ENCODE data around the gene SLC17A9.
A peak's percentile ranks its signal among the peaks of the same experiment; 100 is the strongest.
"Not testable (repeated sequence)": the region's sequence is repeated elsewhere in the genome, so short reads cannot be mapped to it uniquely, and the experiment has no call there.

Gene SLC17A9

GRCh38 chr20:62921119-62921687 lies 31.3 kb upstream of the SLC17A9 start:
- peak; percentile 52 to 62 for ATAC-seq

- ATAC-seq: no peak
Measured at GRCh38 chr20:62922451-62922921, 30.0 kb upstream of the SLC17A9 start.

- ATAC-seq: not testable (repeated sequence)
Measured at GRCh38 chr20:62923059-62923668, 29.3 kb upstream of the SLC17A9 start.

GRCh38 chr20:62923669-62924441 lies 28.7 kb upstream of the SLC17A9 start:
- ATAC-seq: no peak

GRCh38 chr20:62924442-62925075 lies 27.9 kb upstream of the SLC17A9 start:
- ATAC-seq: no peak

DNA sequence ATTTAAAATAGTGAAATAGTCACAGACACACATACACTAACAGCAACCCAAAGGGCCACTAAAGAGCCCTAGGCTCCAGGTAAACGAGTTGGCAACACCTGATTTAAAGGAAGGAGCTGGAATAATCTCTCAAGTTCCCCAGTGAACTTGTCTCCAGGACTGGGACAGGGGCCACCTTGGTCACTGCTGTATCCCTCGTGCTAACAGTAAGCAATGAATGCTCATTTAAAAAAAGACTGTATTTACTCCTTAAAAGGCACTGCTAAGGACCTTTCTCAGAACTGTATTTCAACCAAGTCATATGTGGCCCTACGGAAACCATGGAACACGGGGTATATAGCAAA lies 27.5 kb upstream of the SLC17A9 start:
- no peak for ATAC-seq

GRCh38 chr20:62925420-62926228 lies 26.9 kb upstream of the SLC17A9 start:
- ATAC-seq: peak in 1 of 2 donors; percentile 3

GRCh38 chr20:62926229-62927127 lies 26.0 kb upstream of the SLC17A9 start, which contains the start of gene DIDO1:
Gene DIDO1 (minus strand): TSS chr20:62926505.
- peak; percentile 86 to 88 for ATAC-seq

DNA sequence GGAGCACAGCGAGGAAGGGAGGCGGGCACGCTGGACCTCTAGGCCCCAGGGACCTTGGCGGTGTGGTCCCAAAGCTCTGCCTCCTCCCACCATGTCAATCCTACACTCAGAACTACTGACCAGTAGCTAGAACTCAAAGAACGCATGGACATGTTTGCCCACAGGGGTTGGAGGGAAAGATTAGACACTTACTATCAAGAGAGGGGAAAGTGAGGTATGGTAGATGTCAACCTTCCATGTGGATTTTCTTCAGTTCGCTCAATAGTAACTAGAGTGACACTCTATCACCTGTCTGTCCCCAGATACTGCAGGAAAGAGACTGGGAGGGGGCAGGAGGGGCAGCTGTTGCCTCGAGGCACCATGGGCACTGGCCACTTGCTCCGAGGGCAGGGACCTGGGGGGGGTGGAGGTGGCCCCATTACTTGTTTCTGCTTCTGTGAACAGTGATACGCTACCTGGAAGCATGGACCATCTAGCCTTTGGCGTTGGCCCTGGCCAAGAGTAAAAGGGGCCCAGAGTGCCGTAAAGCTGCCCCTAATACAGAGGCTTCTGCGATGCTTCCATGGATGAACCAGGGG lies 25.3 kb upstream of the SLC17A9 start:
- no peak for ATAC-seq

- no peak for ATAC-seq
Measured at GRCh38 chr20:62928246-62928939, 24.1 kb upstream of the SLC17A9 start.

DNA sequence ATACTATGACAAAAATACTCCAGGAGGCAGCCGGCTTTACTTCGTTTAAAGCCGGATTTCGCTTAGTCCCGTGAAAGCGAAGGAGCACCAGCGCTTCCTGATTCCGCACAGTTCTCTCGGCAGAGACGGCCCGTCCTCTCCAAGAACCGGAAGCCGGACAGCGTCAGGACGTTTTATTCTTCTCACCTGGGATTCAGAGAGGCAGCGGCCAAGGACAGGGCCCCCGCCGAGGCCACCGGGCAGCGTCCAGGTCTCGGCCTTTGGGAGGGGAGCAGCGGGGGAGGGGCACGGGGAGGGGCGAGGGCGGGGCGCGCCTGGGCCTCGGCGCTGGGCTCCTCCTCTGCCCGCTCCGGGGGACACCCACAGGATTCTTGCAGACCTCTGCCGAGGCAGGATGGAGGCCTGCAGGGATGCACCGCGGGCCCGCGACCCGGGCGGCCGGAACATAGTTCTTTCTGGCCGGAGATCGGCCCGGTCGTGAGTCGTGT lies 23.4 kb upstream of the SLC17A9 start:
- ATAC-seq: peak; percentile 12 to 23

DNA sequence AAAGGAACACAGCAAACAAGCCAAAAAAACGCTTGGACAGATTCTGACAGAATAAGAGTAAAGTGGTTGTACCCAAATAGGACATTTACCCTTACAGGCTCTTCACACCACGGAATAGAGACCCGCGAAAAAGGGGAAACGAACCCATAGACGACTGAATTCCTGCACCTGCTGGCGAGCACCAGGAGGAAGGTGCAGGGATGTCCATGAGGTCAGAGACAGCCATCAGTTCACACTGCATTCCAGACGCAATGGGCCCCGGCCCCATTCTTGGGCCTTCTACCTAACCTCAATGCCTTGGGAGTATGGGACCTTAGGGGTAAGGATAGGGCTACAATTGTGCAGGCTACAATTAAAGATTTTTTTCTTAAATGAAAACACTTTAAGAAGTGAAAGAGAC lies 21.0 kb upstream of the SLC17A9 start:
- no peak for ATAC-seq

DNA sequence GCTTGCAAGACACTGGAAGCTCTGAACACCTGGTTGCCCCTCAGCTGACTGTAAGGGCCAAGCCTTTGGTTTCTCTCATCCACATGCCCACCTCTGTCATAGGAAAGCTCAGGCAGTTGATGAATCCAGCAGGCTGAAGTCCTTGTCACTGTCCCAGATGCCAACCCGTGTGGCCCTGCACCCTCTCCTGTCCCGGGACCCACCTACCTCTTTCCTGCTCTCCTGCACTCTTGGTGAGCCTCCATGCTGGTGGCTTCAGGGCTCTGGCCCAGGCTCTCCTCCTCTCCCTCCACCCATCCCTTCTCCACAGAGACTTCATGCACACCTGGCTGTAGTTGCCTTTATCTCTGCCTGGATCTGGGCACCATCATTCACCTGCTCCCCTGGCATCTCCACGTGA lies 18.5 kb upstream of the SLC17A9 start:
- no peak for ATAC-seq

GRCh38 chr20:62935204-62935967 lies 17.1 kb upstream of the SLC17A9 start:
- ATAC-seq: no peak

- no peak for ATAC-seq
Measured at GRCh38 chr20:62935968-62936585, 16.4 kb upstream of the SLC17A9 start.

- peak; percentile 88 to 91 for ATAC-seq
Measured at GRCh38 chr20:62937268-62938104, 15.0 kb upstream of the SLC17A9 start.

GRCh38 chr20:62938105-62938888 lies 14.2 kb upstream of the SLC17A9 start, which contains the start of gene GID8:
Gene GID8 (plus strand): TSS chr20:62938147. CDS start chr20:62941503, 3,356 bp downstream.
- ATAC-seq: peak; percentile 57 to 58
